Right kidney (tissue), 1 donor: Measurements from ENCODE around the gene MCM7.

Source experiments
- DNase-seq: peaks from one replicate; pipeline ENCODE4 v3.0.0-alpha.2; 2016

MCM7 gene

GRCh38 chr7:100124301-100125230 is 23.4 kb upstream of the MCM7 start:
- no peak for DNase-seq

- DNase-seq, result no peak
Observed at GRCh38 chr7:100122568-100122967, 21.4 kb upstream of the MCM7 start.

- DNase-seq, result no peak
Observed at GRCh38 chr7:100122067-100122466, 20.9 kb upstream of the MCM7 start.

GRCh38 chr7:100120733-100121036 is 19.5 kb upstream of the MCM7 start:
- no peak for DNase-seq

GRCh38 chr7:100119970-100120732 is 19.0 kb upstream of the MCM7 start:
- DNase-seq, result no peak

- DNase-seq, result peak; percentile 98
Observed at GRCh38 chr7:100119072-100119969, 18.1 kb upstream of the MCM7 start, which contains the start of the genes CNPY4 and TAF6. Gene CNPY4, plus strand, starts transcription at chr7:100119634. Its CDS starts 111 bp downstream, at chr7:100119745. Gene TAF6, minus strand, starts transcription at chr7:100119358. Its CDS starts 5,149 bp downstream, at chr7:100114209.

- DNase-seq, result no peak
Observed at GRCh38 chr7:100118388-100119071, 17.3 kb upstream of the MCM7 start.

- DNase-seq, result no peak
Observed at GRCh38 chr7:100115026-100115425, 13.8 kb upstream of the MCM7 start.

GRCh38 chr7:100111914-100112313 is 10.7 kb upstream of the MCM7 start:
- DNase-seq, result no peak

- no peak for DNase-seq
Observed at GRCh38 chr7:100111156-100111555, 10.0 kb upstream of the MCM7 start.

- DNase-seq, result no peak
Observed at GRCh38 chr7:100109521-100110163, 8.4 kb upstream of the MCM7 start.

- DNase-seq, result no peak
Observed at GRCh38 chr7:100107890-100108289, 6.7 kb upstream of the MCM7 start.

GRCh38 chr7:100107125-100107737 is 6.0 kb upstream of the MCM7 start:
- DNase-seq, result no peak

- DNase-seq, result no peak
Observed at GRCh38 chr7:100106633-100107032, 5.4 kb upstream of the MCM7 start.

- DNase-seq, result no peak
Observed at GRCh38 chr7:100105534-100105933, 4.3 kb upstream of the MCM7 start.

GRCh38 chr7:100102950-100103840 is 2.0 kb upstream of the MCM7 start:
- DNase-seq, result no peak

GRCh38 chr7:100100420-100101015 is 679 bp downstream of the MCM7 start:
- peak; percentile 94 for DNase-seq

- no peak for DNase-seq
Observed at GRCh38 chr7:100099452-100099851, 1.7 kb downstream of the MCM7 start.

- DNase-seq, result no peak
Observed at GRCh38 chr7:100098913-100099312, 2.3 kb downstream of the MCM7 start.
